OCI-LY3 (cell line): ENCODE measurements around the gene RAD51B.

Experiments
- H2AFZ ChIP-seq: fragments of 200-600, 300-600 bp; shearing (Covaris generic); 2 replicates; pipeline ENCODE4 v1.6.0; 2014; ENCODE audit warnings: antibody characterized with exemption, low read depth, low read length
- H3K27ac ChIP-seq: fragments of 200-600, 300-600 bp; sonication (generic); 2 replicates; pipeline ENCODE4 v1.5.1; 2014; ENCODE audit warnings: mild to moderate bottlenecking, low read length, moderate library complexity, mixed read lengths
- H3K27me3 ChIP-seq: fragments of 200-600, 300-600 bp; sonication (generic); 2 replicates; pipeline ENCODE4 v1.6.1; 2014; ENCODE audit warnings: low read depth, low read length, mixed read lengths
- H3K36me3 ChIP-seq: fragments of 200-600, 300-600 bp; sonication (generic); replicated peaks from 2 replicates; pipeline ENCODE3; 2014; ENCODE audit warnings: low read depth, low read length, mixed read lengths
- H3K4me1 ChIP-seq: fragments of 300-600, 200-600 bp; sonication (generic); 2 replicates; pipeline ENCODE4 v1.6.1; 2014; ENCODE audit warnings: low read length, mixed read lengths
- H3K4me2 ChIP-seq: fragments of 200-600, 300-600 bp; sonication (generic); 2 replicates; pipeline ENCODE4 v1.6.1; 2014; ENCODE audit warnings: low read length, mixed read lengths
- H3K4me3 ChIP-seq: fragments of 300-600, 200-600 bp; sonication (generic); 2 replicates; pipeline ENCODE4 v1.5.1; 2014; ENCODE audit warnings: antibody characterized with exemption, mild to moderate bottlenecking, low read length, moderate library complexity
- H3K79me2 ChIP-seq: fragments of 300-600, 200-600 bp; shearing (Covaris generic); 2 replicates; pipeline ENCODE4 v1.6.1; 2014; ENCODE audit warnings: mild to moderate bottlenecking, low read length, mixed read lengths
- H3K9ac ChIP-seq: fragments of 300-600, 200-600 bp; shearing (Covaris generic); 2 replicates; pipeline ENCODE4 v1.6.0; 2014; ENCODE audit warnings: mild to moderate bottlenecking, low read length, moderate library complexity
- H3K9me3 ChIP-seq: fragments of 200-600, 300-600 bp; shearing (Covaris generic); 2 replicates; pipeline ENCODE4 v1.6.1; 2014; ENCODE audit warnings: low read length, mixed read lengths; ENCODE audit not compliant: insufficient read depth
- H4K20me1 ChIP-seq: fragments of 200-600, 300-600 bp; sonication (generic); 2 replicates; pipeline ENCODE4 v1.6.1; 2016; ENCODE audit warnings: low read length, mixed read lengths; ENCODE audit not compliant: insufficient read depth
- CTCF ChIP-seq: fragments of 200-600, 300-600 bp; sonication (generic); IDR thresholded peaks from 2 replicates; pipeline ENCODE4 v1.5.1; 2014; ENCODE audit warnings: antibody characterized with exemption, low read length, low read depth
- EZH2phosphoT487 ChIP-seq: fragments of 200-600 bp; shearing (Covaris generic); IDR thresholded peaks from 2 replicates; pipeline ENCODE4 v1.6.1; 2018; ENCODE audit warnings: antibody characterized with exemption, mixed run types, low read depth

The RAD51B gene

DNA sequence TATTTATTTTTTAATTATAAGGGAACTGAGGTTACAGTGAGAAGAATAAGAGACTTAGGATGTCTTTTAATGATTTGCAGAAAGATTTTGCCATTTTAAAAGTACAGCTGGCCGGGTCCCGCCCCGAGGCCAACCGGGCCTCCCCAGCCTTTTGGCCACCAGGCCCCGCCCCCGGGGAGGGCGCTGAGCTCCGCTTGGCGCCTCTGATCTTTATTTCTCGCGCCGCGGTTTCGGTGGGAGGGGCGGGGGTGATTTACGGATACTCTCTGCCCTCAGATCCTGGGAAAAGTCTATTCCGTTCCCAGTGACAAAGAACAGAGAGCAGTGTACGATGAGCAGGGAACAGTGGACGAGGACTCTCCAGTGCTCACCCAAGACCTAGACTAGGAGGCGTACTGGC, 20.8 kb upstream of the RAD51B start:
- TF ChIP-seq EZH2phosphoT487 (no peak), CTCF (no peak)
- H3K4me3 ChIP-seq: no peak overlapping the region
- H3K9ac ChIP-seq: no peak overlapping the region
- no peak overlapping the region for H3K4me2 ChIP-seq
- no peaks in the 10 kb centered on the region for H3K79me2 ChIP-seq
- H4K20me1 ChIP-seq: no peaks in the 10 kb centered on the region
- H3K27ac ChIP-seq: no peak overlapping the region
- H3K4me1 ChIP-seq: peaks cover 4% of the 10 kb centered on the region; the same call in 1 of the 2 replicates
- no peaks in the 10 kb centered on the region for H3K27me3 ChIP-seq
- H3K36me3 ChIP-seq: peaks cover 39% of the 10 kb centered on the region
- no peaks in the 10 kb centered on the region for H3K9me3 ChIP-seq
- no peak overlapping the region for H2AFZ ChIP-seq

DNA sequence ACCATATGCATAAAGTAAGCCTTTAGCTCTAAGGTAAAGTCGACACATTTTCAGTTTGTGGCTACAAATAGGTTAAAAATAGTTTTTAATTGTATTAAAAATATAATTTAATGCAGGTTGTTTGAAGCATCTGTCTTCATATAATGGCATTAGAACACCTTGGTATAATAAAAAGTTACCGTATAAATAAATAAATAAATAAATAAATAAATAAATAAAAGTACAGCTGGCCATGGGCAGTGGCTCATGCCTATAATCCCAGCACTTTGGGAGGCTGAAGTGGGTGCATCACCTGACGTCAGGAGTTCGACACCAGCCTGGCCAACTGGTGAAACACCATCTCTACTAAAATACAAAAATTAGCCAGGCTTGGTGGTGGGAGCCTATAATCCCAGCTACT, 18.8 kb upstream of the RAD51B start:
- H3K79me2 ChIP-seq: no peaks in the 10 kb centered on the region
- H3K4me2 ChIP-seq: no peak overlapping the region
- TF ChIP-seq EZH2phosphoT487 (no peak), CTCF (no peak)
- no peaks in the 10 kb centered on the region for H3K27me3 ChIP-seq
- no peaks in the 10 kb centered on the region for H3K9me3 ChIP-seq
- H3K36me3 ChIP-seq: peaks cover 40% of the 10 kb centered on the region
- H4K20me1 ChIP-seq: no peaks in the 10 kb centered on the region
- H3K9ac ChIP-seq: no peak overlapping the region
- no peak overlapping the region for H3K27ac ChIP-seq
- H3K4me3 ChIP-seq: no peak overlapping the region
- no peak overlapping the region for H2AFZ ChIP-seq
- H3K4me1 ChIP-seq: peaks cover 4% of the 10 kb centered on the region; the same call in 1 of the 2 replicates

DNA sequence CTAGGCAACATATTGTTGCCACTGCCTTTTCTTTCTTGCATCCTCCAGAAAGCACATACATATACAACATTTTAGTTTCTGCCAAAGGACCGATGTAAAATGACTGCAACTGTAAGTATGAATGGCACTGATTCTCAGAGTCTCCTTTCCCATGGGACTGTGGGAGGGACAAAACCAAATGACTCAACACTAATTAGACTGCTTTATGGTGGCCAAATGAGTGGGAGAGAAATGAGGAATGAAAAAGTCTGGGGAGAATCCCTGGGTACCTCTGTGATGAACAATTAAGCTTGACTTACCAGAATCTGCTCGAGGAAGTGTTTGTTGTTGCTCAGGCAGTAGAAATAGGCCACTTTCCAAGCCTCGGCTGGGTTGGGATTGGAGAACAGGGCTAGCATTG, 13.3 kb upstream of the RAD51B start:
- H3K4me2 ChIP-seq: no peak overlapping the region
- H3K4me3 ChIP-seq: no peak overlapping the region
- H3K36me3 ChIP-seq: peaks cover 53% of the 10 kb centered on the region
- no peaks in the 10 kb centered on the region for H4K20me1 ChIP-seq
- no peaks in the 10 kb centered on the region for H3K27me3 ChIP-seq
- H3K9ac ChIP-seq: no peak overlapping the region
- TF ChIP-seq EZH2phosphoT487 (no peak), CTCF (no peak)
- H2AFZ ChIP-seq: no peak overlapping the region
- peaks cover 4% of the 10 kb centered on the region; the same call in 1 of the 2 replicates for H3K4me1 ChIP-seq
- no peak overlapping the region for H3K27ac ChIP-seq
- peaks cover 6% of the 10 kb centered on the region; the same call in 1 of the 2 replicates for H3K79me2 ChIP-seq
- no peaks in the 10 kb centered on the region for H3K9me3 ChIP-seq

- H3K27me3 ChIP-seq: no peaks in the 10 kb centered on the region
- H3K79me2 ChIP-seq: peaks cover 44% of the 10 kb centered on the region
- H3K4me3 ChIP-seq: peak overlapping the region; percentile 88
- H3K27ac ChIP-seq: no peak overlapping the region
- H4K20me1 ChIP-seq: no peaks in the 10 kb centered on the region
- peak overlapping the region; percentile 93 for H3K4me2 ChIP-seq
- no peak overlapping the region for H2AFZ ChIP-seq
- H3K4me1 ChIP-seq: peaks cover 48% of the 10 kb centered on the region
- no peak overlapping the region for H3K9ac ChIP-seq
- no peak for TF ChIP-seq EZH2phosphoT487
- no peak for TF ChIP-seq CTCF
- H3K9me3 ChIP-seq: no peaks in the 10 kb centered on the region
- peaks cover 15% of the 10 kb centered on the region for H3K36me3 ChIP-seq
These were observed 4.8 kb upstream of the RAD51B start for GRCh38 chr14:67814821-67815220.
